ENCODE measurements around the gene SLC7A8.

SLC7A8 gene

GRCh38 chr14:23093104-23093503 is 90.4 kb downstream of the SLC7A8 start:
- no peak for DNase-seq

GRCh38 chr14:23091294-23092225 is 91.9 kb downstream of the SLC7A8 start:
- DNase-seq, result no peak

- DNase-seq, result no peak
Observed at GRCh38 chr14:23090254-23090636, 93.2 kb downstream of the SLC7A8 start.

GRCh38 chr14:23089498-23090253 is 93.8 kb downstream of the SLC7A8 start:
- DNase-seq, result no peak

- no peak for DNase-seq
Observed at GRCh38 chr14:23086565-23086964, 96.9 kb downstream of the SLC7A8 start.

- DNase-seq, result no peak
Observed at GRCh38 chr14:23085458-23085857, 98.0 kb downstream of the SLC7A8 start.

- no peak for DNase-seq
Observed at GRCh38 chr14:23080474-23080873, 103.0 kb downstream of the SLC7A8 start.

GRCh38 chr14:23079716-23080115 is 103.7 kb downstream of the SLC7A8 start:
- no peak for DNase-seq

- DNase-seq, result no peak
Observed at GRCh38 chr14:23078692-23079116, 104.8 kb downstream of the SLC7A8 start.

GRCh38 chr14:23077962-23078361 is 105.5 kb downstream of the SLC7A8 start:
- no peak for DNase-seq

- DNase-seq, result no peak
Observed at GRCh38 chr14:23076785-23077408, 106.6 kb downstream of the SLC7A8 start.
